GM12892 (cell line): ENCODE results near the gene ST8SIA5.

ENCODE experiments used
- POLR2A ChIP-seq: IDR thresholded peaks from 2 replicates; pipeline ENCODE4 v1.6.1; 2011; ENCODE audit warnings: low read depth, low read length, control low read depth
- POLR2AphosphoS5 ChIP-seq: IDR thresholded peaks from 2 replicates; pipeline ENCODE4 v1.6.1; 2011; ENCODE audit warnings: low read depth, low read length, control low read depth
- TAF1 ChIP-seq: IDR thresholded peaks from 2 replicates; pipeline ENCODE4 v1.6.1; 2011; ENCODE audit warnings: low read depth, mild to moderate bottlenecking, control low read depth, low read length, borderline replicate concordance

- TF ChIP-seq POLR2A: no peak
- no peak for TF ChIP-seq POLR2AphosphoS5
- no peak for TF ChIP-seq TAF1
Measured at GRCh38 chr18:46678041-46678440, 78.8 kb downstream of the ST8SIA5 start.
